ENCODE data around the gene TCEAL1.
"Not testable (repeated sequence)": the region's sequence is repeated elsewhere in the genome, so short reads cannot be mapped to it uniquely, and the experiment has no call there.

TCEAL1 gene, protein sequence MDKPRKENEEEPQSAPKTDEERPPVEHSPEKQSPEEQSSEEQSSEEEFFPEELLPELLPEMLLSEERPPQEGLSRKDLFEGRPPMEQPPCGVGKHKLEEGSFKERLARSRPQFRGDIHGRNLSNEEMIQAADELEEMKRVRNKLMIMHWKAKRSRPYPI

GRCh38 chrX:103628386-103629317 is at the start of gene TCEAL1:
Gene TCEAL1, plus strand, starts transcription at chrX:103628975. Its CDS starts 942 bp downstream, at chrX:103629917.
- peak; percentile 29 for DNase-seq (ENCODE audit: low spot score)

DNA sequence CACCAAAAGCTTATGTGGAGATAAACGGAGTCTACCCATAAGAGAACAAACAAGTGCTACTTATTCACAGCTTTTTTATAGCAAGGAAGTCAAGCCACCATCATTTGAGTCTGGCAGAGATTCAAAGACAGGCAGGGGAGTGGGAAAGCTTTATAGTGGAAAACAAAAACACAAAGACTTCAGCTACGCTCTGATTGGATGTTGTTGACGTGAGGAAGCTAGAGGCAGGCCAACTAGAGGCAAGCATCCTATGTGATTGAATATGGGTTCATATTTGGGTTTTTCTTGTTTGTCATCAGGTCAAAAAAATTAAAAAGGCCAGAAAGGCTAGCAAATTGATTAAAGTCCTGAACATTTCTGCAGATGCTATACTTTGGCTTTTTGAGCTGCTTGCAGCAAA is 44.2 kb upstream of the TCEAL1 start:
- no peak for DNase-seq (ENCODE audit: low spot score)

GRCh38 chrX:103585411-103586313 is 43.1 kb upstream of the TCEAL1 start, which contains the start of gene TCEAL4:
Gene TCEAL4, plus strand, starts transcription at chrX:103585515. Its CDS starts 1,161 bp downstream, at chrX:103586676.
- DNase-seq (ENCODE audit: low spot score), result peak; percentile 69

GRCh38 chrX:103586314-103586646 is 42.5 kb upstream of the TCEAL1 start:
- peak; percentile 11 for DNase-seq (ENCODE audit: low spot score)

GRCh38 chrX:103586659-103587058 is 42.1 kb upstream of the TCEAL1 start:
- DNase-seq (ENCODE audit: low spot score), result no peak

GRCh38 chrX:103592295-103592694 is 36.5 kb upstream of the TCEAL1 start:
- DNase-seq (ENCODE audit: low spot score), result not testable (repeated sequence)

DNA sequence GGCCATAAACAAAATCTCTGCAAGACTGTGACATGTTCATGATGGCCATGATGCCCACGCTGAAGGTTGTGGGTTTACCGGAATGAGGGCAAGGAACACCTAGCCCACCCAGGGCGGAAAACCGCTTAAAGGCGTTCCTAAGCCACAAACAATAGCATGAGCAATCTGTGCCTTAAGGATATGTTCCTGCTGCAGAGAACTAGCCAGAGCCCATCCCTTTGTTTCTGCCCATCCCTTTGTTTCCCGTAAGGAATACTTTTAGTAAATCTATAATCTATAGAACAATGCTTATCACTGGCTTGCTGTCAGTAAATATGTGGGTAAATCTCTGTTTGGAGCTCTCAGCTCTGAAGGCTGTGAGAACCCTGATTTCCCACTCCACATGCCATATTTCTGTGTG is 33.6 kb upstream of the TCEAL1 start:
- not testable (repeated sequence) for DNase-seq (ENCODE audit: low spot score)

DNA sequence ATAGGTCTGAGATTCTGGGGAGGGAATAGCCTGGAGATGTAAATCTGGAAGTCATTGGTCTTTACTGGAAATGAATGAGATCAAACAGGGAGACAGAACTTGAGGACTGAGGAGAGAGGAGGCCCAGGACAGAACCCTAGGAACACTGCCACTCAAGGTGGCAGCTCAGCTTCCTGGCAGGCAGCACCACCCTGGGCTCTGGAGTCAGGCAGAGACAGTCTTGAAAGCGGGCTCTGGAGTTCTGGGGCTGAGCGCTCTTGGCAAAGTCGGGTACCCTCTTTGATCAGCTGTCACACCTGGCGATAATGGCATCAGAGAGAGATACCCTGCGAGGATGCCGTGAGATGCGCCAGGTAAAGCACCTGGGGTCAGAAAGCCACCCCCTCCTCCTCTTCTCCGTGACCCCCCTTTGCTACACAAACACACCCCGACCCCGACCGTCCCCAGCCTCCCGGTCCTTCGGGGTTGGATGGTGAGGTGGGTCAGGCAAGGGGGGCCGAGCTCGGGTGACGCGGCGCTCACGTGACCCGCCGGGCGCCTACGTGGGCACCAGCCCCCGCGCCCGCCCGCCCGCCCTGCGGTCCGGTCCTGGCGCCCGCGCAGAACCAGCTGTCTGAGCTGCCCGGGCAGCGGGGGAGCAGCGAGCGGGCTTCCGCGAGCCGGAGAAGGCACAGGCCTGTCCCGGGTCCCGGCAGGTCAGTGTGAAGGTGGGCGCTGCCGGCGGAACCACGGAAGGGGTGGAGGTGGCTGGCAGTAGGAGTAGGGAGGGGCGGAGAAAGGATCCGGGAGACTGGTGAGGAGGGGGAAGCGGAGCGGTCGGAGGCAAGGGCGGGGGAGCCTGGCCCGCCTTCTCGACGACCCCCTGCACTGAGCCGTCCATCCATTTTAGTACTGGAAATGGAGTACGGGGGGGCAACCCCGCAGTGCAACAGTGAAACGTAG is 21.1 kb upstream of the TCEAL1 start, which contains the start of gene TCEAL3:
TCEAL3 (plus strand) TSS at position 600 of the 942 bp plus-strand sequence. CDS start 1,102 bp downstream, outside the sequence.
- peak; percentile 77 for DNase-seq (ENCODE audit: low spot score)

- peak; percentile 6 for DNase-seq (ENCODE audit: low spot score)
Measured at GRCh38 chrX:103608306-103608963, 20.3 kb upstream of the TCEAL1 start.

GRCh38 chrX:103610282-103610681 is 18.5 kb upstream of the TCEAL1 start:
- DNase-seq (ENCODE audit: low spot score), result no peak

DNA sequence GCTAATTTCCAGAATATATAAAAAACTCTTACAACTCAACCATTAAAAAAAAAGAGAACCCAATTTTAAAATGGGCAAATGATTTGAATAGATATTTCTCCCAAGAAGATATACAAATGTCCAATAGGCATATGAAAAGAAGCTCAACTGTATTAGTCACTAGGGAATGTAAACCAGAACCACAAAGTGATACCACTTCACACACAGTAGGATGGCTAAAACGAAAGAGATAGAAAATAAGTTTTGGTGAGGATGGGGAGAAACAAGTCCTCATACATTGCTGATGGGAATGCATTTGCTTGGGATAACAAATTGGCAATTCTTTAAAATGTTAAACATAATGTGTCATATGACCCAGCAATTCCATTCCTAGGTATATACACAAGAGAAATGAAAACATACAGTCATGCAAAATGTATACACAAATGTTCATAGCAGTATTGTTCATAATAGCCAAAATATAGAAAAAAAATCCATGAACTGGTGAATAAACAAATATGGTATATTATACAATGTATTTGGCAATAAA is 15.3 kb upstream of the TCEAL1 start:
- no peak for DNase-seq (ENCODE audit: low spot score)

DNA sequence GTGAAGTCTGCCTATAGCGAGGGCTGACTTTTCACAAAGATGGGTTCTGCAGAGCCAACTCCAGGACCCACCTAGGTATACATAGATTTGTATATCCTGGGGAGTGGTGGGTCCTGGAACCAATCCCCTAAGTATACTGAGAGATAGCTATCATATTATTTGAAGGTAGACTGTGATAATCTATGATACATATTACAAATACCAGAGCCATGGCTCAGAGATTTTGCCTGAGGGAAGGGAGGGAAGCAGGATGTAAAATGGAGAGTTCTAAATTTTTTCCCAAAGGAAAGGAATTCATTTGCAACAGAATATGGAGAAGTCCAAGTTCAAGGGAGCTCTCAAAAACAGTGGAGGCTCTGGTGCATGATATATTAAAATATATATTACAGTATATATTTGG is 13.8 kb upstream of the TCEAL1 start:
- peak; percentile 6 for DNase-seq (ENCODE audit: low spot score)

- DNase-seq (ENCODE audit: low spot score), result no peak
Measured at GRCh38 chrX:103615781-103616371, 12.9 kb upstream of the TCEAL1 start.

DNA sequence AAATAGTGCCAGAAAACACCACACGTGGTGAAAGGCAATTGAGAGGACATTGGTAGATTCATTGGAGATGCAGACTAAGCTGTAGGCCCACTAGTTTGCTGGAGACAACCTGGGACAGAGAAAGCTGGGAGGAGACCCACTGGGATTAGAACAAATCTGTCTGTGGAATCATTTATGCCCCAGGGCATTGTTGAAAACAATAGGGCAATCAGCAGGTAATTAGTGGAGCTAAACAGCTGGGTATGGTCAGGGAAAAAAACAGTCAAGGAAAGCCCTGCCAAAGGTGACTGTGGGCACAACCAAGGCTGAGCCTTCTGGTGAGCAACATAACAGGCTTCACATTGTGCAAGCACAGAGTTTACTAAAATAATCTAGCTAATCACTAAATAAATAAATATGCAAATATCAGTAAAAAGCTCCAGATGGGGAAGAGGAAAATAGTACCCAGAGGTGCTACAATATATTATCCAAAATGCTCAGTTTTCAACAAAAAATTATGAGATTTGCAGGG is 12.0 kb upstream of the TCEAL1 start:
- DNase-seq (ENCODE audit: low spot score), result peak; percentile 6

DNA sequence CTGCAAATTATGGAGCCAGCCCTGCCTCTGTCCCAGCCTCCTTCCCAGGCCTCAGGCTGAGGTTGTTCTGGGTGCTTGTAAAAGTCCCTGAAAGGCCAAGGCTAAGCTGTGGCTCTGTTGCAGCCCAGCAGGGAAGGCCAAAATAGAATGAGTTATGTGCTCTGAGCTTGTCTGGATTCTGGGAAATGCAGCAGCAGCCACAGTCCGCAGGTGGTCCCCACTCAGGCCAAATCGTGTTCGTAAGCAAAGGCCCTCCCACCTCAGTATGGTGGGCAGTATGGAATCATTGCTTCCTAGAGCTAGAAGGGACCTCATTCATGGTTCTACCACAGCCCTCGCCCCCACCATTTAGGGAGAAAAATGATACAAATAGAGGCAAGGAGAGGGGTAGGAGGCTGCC is 4.7 kb upstream of the TCEAL1 start:
- no peak for DNase-seq (ENCODE audit: low spot score)

DNA sequence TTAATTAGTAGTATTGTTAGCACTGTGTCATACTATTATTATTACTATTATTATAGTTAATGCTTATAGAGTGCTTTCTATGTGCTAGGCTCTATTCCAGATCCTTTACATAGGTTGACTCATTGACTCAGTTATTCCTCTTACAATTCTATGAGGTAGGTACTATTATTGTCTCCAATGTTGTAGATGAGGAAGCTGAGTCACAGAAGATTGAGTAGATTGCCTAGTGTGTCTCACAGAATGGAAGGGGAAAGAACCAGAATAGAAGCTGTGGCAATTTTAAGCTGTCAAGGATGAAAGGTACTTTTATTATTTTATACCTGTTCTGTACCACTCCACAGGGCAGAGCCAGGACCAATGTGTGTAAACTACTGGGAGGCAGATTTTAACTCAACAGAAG is 1.9 kb upstream of the TCEAL1 start:
- DNase-seq (ENCODE audit: low spot score), result no peak

DNA sequence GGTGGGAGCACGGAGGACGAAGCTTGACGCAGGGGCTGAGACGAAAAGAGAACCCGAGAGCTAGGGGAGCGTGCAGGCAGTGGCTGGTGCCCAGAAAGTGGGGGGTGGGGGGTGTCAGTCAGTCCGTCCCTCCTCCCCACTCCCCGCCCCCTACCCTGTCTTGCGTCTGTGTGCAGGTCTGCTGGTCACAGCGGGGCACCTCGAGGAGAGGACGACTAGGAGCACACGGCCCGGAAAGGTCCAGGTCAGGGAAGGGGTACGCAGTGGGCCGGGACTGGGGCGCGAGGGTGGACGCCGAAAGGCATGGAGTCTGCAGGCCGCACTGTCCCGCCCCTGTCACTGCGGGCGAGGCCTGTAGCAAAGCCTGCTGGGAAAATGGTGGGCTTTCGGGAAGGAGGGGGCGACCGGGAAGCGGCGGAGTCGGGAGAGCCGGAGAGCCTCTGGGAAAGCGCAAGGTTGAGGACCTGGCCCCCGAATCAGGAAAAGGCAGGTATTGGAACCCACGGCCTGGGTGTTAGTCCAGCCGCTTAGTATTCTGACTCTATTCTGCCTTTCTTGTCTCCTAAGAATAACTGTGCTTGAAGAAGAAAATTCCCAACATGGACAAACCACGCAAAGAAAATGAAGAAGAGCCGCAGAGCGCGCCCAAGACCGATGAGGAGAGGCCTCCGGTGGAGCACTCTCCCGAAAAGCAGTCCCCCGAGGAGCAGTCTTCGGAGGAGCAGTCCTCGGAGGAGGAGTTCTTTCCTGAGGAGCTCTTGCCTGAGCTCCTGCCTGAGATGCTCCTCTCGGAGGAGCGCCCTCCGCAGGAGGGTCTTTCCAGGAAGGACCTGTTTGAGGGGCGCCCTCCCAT is 769 bp downstream of the TCEAL1 start:
- peak; percentile 62 for DNase-seq (ENCODE audit: low spot score)

GRCh38 chrX:103630171-103630511 is 1.4 kb downstream of the TCEAL1 start:
- no peak for DNase-seq (ENCODE audit: low spot score)

- no peak for DNase-seq (ENCODE audit: low spot score)
Measured at GRCh38 chrX:103631145-103631544, 2.4 kb downstream of the TCEAL1 start.

Measured in AG20443 (cell line).